ENCODE data around the gene CD27.
"Not testable (repeated sequence)": the region's sequence is repeated elsewhere in the genome, so short reads cannot be mapped to it uniquely, and the experiment has no call there.

The CD27 gene

DNA sequence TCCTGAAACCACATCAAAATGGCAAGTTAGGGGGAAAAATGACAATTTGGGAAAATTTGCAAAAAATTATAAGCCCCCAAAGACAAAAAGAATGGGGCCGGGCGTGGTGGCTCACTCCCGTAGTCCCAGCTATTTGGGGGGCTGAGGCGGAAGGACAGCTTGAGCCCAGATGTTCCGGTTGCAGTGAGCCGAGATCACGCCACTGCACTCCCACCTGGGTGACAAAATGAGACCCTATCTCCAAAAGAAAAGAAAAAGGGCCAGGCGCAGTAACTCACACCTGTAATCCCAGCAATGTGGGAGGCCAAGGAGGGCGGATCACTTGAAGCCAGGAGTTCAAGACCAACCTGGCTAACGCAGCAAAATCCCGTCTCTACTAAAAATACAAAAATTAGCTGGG, 27.7 kb downstream of the CD27 start:
- H3K4me3 Mint-ChIP-seq: peak overlapping the region; percentile 17
- H3K36me3 Mint-ChIP-seq (ENCODE audit: low read depth): no peaks in the 10 kb centered on the region
- no peak overlapping the region for H3K27ac Mint-ChIP-seq
- H3K4me1 Mint-ChIP-seq: peaks cover 19% of the 10 kb centered on the region
- TF ChIP-seq CTCF (IDR thresholded peaks at IDR 0.05): no peak
- H3K9me3 Mint-ChIP-seq: peaks cover 23% of the 10 kb centered on the region
- H3K27me3 Mint-ChIP-seq (ENCODE audit: low read depth, poor library complexity): peaks cover 17% of the 10 kb centered on the region
- DNase-seq: no peak

- DNase-seq; H3K4me3 Mint-ChIP-seq; H3K4me1 Mint-ChIP-seq; H3K27ac Mint-ChIP-seq; H3K36me3 Mint-ChIP-seq (ENCODE audit: low read depth): not testable (repeated sequence)
- peaks cover 23% of the 10 kb centered on the region for H3K9me3 Mint-ChIP-seq
- H3K27me3 Mint-ChIP-seq (ENCODE audit: low read depth, poor library complexity): peaks cover 28% of the 10 kb centered on the region
These were observed 30.6 kb downstream of the CD27 start for GRCh38 chr12:6475233-6475975.

DNA sequence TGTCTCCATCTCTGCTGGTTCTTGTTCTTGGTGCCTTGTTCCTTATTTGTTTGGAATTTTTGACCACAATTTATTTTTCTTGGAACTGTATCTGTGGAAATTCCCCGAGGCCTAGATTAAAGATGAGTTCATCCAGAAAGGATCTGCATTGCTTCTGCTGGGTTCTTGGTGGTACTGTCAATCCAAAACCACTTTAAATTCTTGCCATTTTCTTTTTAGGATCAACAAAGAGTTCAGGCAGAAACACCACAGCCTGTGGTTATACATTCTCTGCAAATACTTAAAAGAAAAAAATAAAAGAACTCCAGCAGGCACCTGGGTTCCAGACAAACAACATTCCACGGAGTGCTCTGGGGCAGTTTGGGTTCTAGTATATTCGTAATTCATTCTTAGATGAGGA, 31.7 kb downstream of the CD27 start:
- no peak for DNase-seq
- no peak for TF ChIP-seq CTCF (IDR thresholded peaks at IDR 0.05)
- Mint-ChIP-seq H3K4me3 (no peak overlapping the region), H3K4me1 (peaks cover under 1% of the 10 kb centered on the region), H3K9me3 (peaks cover 23% of the 10 kb centered on the region), H3K27ac (no peak overlapping the region), H3K36me3 (ENCODE audit: low read depth) (no peaks in the 10 kb centered on the region), H3K27me3 (ENCODE audit: low read depth, poor library complexity) (peaks cover 32% of the 10 kb centered on the region)

- peaks cover 29% of the 10 kb centered on the region for H3K27me3 Mint-ChIP-seq (ENCODE audit: low read depth, poor library complexity)
- not testable (repeated sequence) for H3K4me3 Mint-ChIP-seq; H3K4me1 Mint-ChIP-seq; DNase-seq; H3K36me3 Mint-ChIP-seq (ENCODE audit: low read depth); H3K27ac Mint-ChIP-seq
- H3K9me3 Mint-ChIP-seq: peaks cover 23% of the 10 kb centered on the region
These were observed 33.0 kb downstream of the CD27 start for GRCh38 chr12:6477601-6478377.

GRCh38 chr12:6478416-6478815, 33.7 kb downstream of the CD27 start:
- no peak for DNase-seq
- Mint-ChIP-seq H3K9me3 (peaks cover 23% of the 10 kb centered on the region), H3K4me1 (no peaks in the 10 kb centered on the region), H3K27me3 (ENCODE audit: low read depth, poor library complexity) (peaks cover 31% of the 10 kb centered on the region), H3K4me3 (no peak overlapping the region), H3K27ac (no peak overlapping the region), H3K36me3 (ENCODE audit: low read depth) (no peaks in the 10 kb centered on the region)
- TF ChIP-seq CTCF (IDR thresholded peaks at IDR 0.05): no peak

DNA sequence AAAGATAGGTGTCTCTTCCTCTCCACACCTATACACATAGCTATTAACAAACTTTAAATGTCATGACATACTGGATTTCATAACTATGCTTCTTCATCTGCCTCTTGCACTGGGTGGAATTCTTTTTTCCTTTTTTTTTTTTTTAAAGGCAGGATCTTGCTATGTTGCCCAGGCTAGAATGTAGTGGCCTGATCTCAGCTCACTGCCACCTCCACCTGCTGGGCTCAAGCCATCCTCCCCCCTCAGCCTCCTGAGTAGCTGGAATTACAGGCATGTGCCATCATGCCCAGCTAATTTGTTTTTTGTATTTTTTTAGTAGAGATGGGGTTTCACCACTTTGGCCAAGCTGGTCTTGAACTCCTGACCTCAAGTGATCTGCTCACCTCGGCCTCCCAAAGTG, 43.5 kb downstream of the CD27 start:
- Mint-ChIP-seq H3K27me3 (ENCODE audit: low read depth, poor library complexity) (peaks cover 15% of the 10 kb centered on the region), H3K4me3 (no peak overlapping the region), H3K36me3 (ENCODE audit: low read depth) (peaks cover 5% of the 10 kb centered on the region), H3K9me3 (no peaks in the 10 kb centered on the region), H3K4me1 (peaks cover 15% of the 10 kb centered on the region), H3K27ac (no peak overlapping the region)
- no peak for TF ChIP-seq CTCF (IDR thresholded peaks at IDR 0.05)
- no peak for DNase-seq

Measured in nephron progenitor cell (in vitro differentiated cells).